Vagina (tissue), 2 donors: Measurements from ENCODE around the gene THRA. TPM values are rescaled to one million over a fixed set of nuclear protein-coding genes. Genes with fewer than 3 reads are reported as not detected.

Experiments
- DNase-seq, 2 donors: peaks; one replicate each; pipeline ENCODE4 v3.0.0-alpha.2; 2017; ENCODE audit errors: extremely low spot score in 2 of 2
- H3K27ac ChIP-seq: fragments of 200-600 bp; sonication (generic); one replicate; pipeline ENCODE4 v1.5.1; 2019
- H3K27me3 ChIP-seq: fragments of 200-600 bp; sonication (generic); one replicate; pipeline ENCODE4 v1.5.1; 2019
- H3K36me3 ChIP-seq, 2 donors: fragments of 200-600 bp; sonication (generic); one replicate each; pipeline ENCODE4 v1.5.1; 2017 to 2019
- H3K4me1 ChIP-seq: fragments of 200-600 bp; sonication (generic); one replicate; pipeline ENCODE4 v1.5.1; 2019
- H3K4me3 ChIP-seq, 2 donors: fragments of 200-600 bp; sonication (generic); 1 replicate in 1 of 2; 2 replicates in 1 of 2; pipeline ENCODE4 v1.5.1; 2016 to 2019
- H3K9me3 ChIP-seq: fragments of 200-600 bp; sonication (generic); one replicate; pipeline ENCODE4 v1.5.1; 2019
- POLR2A ChIP-seq, 2 donors: fragments of 450-650 bp; IDR thresholded peaks; one replicate each; pipeline ENCODE4 v1.6.1; 2017; ENCODE audit warnings: antibody characterized with exemption in 2 of 2, mild to moderate bottlenecking in 2 of 2, moderate library complexity in 2 of 2
- POLR2AphosphoS5 ChIP-seq, 2 donors: sonication (generic); formaldehyde crosslinking; IDR thresholded peaks; one replicate each; pipeline ENCODE4 v1.9.0; 2017; ENCODE audit warnings: antibody characterized with exemption in 2 of 2, mild to moderate bottlenecking in 2 of 2, low read depth in 1 of 2; ENCODE audit not compliant: insufficient read depth in 1 of 2
- intact Hi-C: fragments of 100-400 bp; cut with DNase I; formaldehyde crosslinking; loops from one replicate; pipeline ENCODE4 v1.15.1; 2023
- total RNA-seq: library from RNA; depleted of rRNA; stranded (reverse); fragments of >200 nt; gene quantifications from one replicate; pipeline ENCODE4 v1.2.3, GENCODE V29; 2016
- TF ChIP-seq, protein P1 (sequence below), 3 experiments: fragments of 450-650 bp in 2 of 3; fragments of 200-600 bp in 1 of 3; sonication (generic) in 1 of 3; IDR thresholded peaks; one replicate each; pipeline ENCODE4 v1.5.1; 2017 to 2019; ENCODE audit warnings: antibody characterized with exemption in 3 of 3, mild to moderate bottlenecking in 2 of 3, moderate library complexity in 2 of 3

The THRA gene
- total RNA-seq, 1 donor from 2014 or later = 40.3 TPM

DNA sequence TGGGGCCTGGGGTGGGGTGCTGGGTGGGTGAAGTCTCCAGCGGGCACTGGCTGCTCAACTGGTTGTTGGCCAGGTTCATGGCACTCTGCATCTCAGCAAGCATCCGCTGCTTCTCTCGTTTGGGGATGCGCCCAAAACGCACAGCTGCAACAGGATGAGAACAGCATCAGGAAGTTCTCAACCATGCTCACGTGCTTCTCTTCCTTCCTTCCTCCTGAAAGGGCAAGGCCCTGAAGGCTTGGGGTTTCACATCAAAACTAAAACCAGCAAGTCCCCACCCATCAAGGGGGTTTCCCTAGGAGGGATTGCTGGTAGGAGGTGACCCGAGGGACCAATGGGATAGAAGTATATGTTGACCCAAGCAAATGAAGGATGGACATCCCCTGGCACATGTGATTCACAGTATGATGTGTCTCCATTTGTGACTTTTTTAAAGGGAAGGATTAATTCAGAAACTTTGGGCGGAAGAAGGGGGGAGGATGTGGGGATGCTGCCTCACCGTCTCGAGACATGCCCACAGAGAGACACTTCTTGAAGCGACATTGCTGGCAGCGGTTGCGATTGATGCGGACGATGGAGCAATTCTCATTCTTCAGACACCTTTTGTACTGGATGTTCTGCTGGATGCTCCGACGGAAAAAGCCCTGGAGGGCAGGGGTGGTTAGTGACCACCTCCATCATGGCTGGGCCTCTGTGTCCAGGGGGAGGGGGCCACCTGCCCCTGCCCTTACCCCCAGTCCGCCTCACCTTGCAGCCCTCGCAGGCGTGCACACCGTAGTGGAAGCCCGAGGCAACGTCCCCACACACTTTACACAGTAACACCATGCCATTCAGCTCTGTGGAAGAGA is 33.4 kb downstream of the THRA start:
- TF ChIP-seq, protein P1, sequence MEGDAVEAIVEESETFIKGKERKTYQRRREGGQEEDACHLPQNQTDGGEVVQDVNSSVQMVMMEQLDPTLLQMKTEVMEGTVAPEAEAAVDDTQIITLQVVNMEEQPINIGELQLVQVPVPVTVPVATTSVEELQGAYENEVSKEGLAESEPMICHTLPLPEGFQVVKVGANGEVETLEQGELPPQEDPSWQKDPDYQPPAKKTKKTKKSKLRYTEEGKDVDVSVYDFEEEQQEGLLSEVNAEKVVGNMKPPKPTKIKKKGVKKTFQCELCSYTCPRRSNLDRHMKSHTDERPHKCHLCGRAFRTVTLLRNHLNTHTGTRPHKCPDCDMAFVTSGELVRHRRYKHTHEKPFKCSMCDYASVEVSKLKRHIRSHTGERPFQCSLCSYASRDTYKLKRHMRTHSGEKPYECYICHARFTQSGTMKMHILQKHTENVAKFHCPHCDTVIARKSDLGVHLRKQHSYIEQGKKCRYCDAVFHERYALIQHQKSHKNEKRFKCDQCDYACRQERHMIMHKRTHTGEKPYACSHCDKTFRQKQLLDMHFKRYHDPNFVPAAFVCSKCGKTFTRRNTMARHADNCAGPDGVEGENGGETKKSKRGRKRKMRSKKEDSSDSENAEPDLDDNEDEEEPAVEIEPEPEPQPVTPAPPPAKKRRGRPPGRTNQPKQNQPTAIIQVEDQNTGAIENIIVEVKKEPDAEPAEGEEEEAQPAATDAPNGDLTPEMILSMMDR (IDR thresholded peaks at IDR 0.05) = no peak
- TF ChIP-seq POLR2AphosphoS5 (IDR thresholded peaks at IDR 0.05; ENCODE audit: insufficient read depth in 1 of 2, low read depth in 1 of 2) = peak; percentile 9 to 51
- TF ChIP-seq POLR2A (IDR thresholded peaks at IDR 0.05) = no peak
- no peaks in the 10 kb centered on the region for H3K27me3 ChIP-seq
- no peaks in the 10 kb centered on the region for H3K9me3 ChIP-seq
- H3K36me3 ChIP-seq = peaks cover 0 to 47% of the 10 kb centered on the region in 2 donors
- peaks cover 80% of the 10 kb centered on the region for H3K4me1 ChIP-seq
- intact Hi-C loops = no loop called here
- peak overlapping the region; percentile 80 for H3K4me3 ChIP-seq
- H3K27ac ChIP-seq = peak overlapping the region; percentile 98
- DNase-seq = peak in 1 of 2 donors; percentile 87

DNA sequence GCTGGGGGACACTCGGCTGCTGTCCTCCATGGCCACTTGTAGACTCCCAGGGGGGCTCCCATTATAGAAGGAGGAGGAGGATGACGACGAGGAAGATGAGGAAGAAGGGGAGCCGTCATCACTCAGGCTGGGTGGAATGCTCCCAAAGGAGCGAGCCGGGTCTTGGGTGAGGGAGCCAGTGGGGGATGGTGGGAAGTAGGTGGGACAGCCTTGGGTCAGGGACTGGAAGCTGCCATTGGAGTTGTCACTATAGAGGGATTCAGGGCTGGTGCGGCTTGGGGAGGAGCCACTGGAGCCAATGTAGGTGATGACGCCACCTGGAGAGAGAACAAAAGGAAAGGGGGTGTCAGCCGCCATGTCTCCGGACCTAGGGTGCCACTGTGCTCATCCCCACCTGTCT is 34.3 kb downstream of the THRA start:
- peaks cover 0 to 47% of the 10 kb centered on the region in 2 donors for H3K36me3 ChIP-seq
- TF ChIP-seq, protein P1 (IDR thresholded peaks at IDR 0.05) = no peak
- TF ChIP-seq POLR2AphosphoS5 (IDR thresholded peaks at IDR 0.05; ENCODE audit: insufficient read depth in 1 of 2, low read depth in 1 of 2) = no peak
- TF ChIP-seq POLR2A (IDR thresholded peaks at IDR 0.05) = no peak
- peak in 1 of 2 donors; percentile 87 for DNase-seq
- intact Hi-C loops = no loop called here
- no peaks in the 10 kb centered on the region for H3K9me3 ChIP-seq
- peaks cover 79% of the 10 kb centered on the region for H3K4me1 ChIP-seq
- H3K27ac ChIP-seq = peak overlapping the region; percentile 98
- H3K4me3 ChIP-seq = peak overlapping the region; percentile 80
- no peaks in the 10 kb centered on the region for H3K27me3 ChIP-seq

DNA sequence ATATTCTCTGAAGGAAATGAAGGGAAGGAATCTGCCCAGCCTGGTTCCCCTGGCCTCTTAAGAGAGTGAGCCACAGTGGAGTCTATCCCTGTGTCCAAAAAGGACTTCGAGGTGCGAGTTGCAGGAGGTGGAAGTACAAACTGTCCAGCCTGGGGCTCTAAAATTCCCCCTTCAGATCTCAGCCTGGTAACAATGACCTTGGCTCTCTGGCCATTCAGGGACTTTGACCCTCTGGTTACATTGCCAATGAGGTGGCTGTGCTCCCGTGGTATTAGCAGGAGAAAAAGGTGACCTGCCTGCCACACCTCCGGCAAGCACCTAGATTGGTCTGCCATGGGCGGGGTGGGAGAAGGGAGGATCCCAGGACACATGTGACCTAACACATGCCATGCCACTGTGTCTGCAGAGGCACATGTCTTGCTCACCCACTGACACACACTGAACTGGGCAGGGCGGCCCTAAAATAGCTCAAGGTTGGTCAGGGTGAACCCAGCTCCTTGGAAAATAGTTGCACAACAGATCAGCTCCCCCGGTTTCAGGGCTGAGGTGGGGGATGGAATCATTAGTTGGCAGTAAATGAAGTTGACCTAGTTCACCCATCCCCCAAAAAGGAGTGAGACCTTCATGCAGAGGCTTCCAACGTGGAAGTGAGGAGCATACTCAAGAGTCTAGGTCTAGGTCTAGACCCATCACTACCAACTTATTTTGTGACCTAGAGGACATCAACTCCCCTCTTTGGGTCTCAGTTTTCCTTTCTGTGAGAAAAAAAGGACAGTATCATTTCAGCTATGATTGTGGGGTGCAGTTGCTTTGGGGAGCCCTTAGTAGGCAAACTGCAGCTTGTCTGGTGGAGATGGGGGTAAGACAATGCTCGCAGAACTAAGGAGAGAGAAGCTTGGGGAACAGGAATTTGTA is 35.4 kb downstream of the THRA start:
- DNase-seq = peak in 1 of 2 donors; percentile 88
- TF ChIP-seq, protein P1 (IDR thresholded peaks at IDR 0.05) = no peak
- TF ChIP-seq POLR2AphosphoS5 (IDR thresholded peaks at IDR 0.05; ENCODE audit: insufficient read depth in 1 of 2, low read depth in 1 of 2) = peak; percentile 74 to 79
- TF ChIP-seq POLR2A (IDR thresholded peaks at IDR 0.05) = no peak
- H3K4me3 ChIP-seq = peak overlapping the region; percentile 80
- H3K9me3 ChIP-seq = no peaks in the 10 kb centered on the region
- no peaks in the 10 kb centered on the region for H3K27me3 ChIP-seq
- peak overlapping the region; percentile 98 for H3K27ac ChIP-seq
- intact Hi-C loops = no loop called here
- H3K36me3 ChIP-seq = peaks cover 0 to 41% of the 10 kb centered on the region in 2 donors
- H3K4me1 ChIP-seq = peaks cover 79% of the 10 kb centered on the region

DNA sequence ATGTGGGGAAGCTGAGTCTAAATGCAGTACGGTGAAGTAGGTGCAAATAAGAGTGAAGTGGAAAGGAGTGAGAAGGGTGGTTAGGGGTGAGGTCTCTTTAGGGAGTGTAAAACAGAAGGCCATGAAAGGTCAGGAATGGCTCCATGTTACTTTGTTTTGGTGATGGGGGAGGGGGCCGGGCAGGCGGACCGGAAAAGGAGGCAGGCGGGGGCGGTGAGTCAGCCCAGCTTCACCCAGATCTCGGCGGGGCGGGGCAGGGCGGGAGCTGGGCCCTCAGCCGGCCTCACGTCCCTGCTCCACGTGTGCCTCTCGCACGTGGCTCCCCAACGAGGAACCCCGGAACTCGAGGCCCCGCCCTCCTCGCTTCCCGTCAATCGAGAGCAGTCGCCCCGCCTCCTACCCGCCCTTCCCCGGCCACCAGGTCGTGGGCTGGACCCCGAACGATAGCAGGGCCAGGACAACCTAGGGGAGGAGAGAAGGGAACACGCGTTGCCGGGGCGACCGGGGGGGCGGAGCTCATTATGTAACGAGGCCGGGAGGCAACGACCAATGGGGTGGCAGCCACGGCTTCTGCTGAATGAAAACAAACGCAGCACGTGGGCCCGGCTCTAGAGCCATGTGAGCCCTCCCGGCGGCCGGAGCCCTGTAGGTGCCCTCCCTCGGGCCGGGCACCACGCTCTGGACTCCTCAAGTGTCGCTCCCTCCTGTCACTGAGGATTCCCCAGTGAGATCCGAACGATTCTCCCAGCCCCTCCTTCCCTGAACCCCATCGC is 36.3 kb downstream of the THRA start:
- H3K27ac ChIP-seq = peak overlapping the region; percentile 98
- intact Hi-C loops = no loop called here
- TF ChIP-seq POLR2AphosphoS5 (IDR thresholded peaks at IDR 0.05; ENCODE audit: insufficient read depth in 1 of 2, low read depth in 1 of 2) = peak; percentile 97 to 98
- peak in 1 of 2 donors; percentile 89 for TF ChIP-seq POLR2A (IDR thresholded peaks at IDR 0.05)
- TF ChIP-seq, protein P1 (IDR thresholded peaks at IDR 0.05) = no peak
- peak overlapping the region; percentile 80 for H3K4me3 ChIP-seq
- DNase-seq = peak; percentile 100
- H3K9me3 ChIP-seq = no peaks in the 10 kb centered on the region
- no peaks in the 10 kb centered on the region for H3K27me3 ChIP-seq
- peaks cover 79% of the 10 kb centered on the region for H3K4me1 ChIP-seq
- H3K36me3 ChIP-seq = peaks cover 0 to 33% of the 10 kb centered on the region in 2 donors
